GM13976 (cell line): ENCODE data around the gene BYSL.

ENCODE experiments used
- DNase-seq: peaks from one replicate; pipeline ENCODE4 v3.0.0; 2012; ENCODE audit warnings: low spot score
- CTCF ChIP-seq: IDR thresholded peaks from 2 replicates; pipeline ENCODE4 v1.5.1; 2012; ENCODE audit warnings: borderline replicate concordance, mild to moderate bottlenecking; ENCODE audit not compliant: insufficient read depth; ENCODE audit errors: extremely low read depth, missing control alignments, control extremely low read depth
- in situ Hi-C: fragments of 300-500 bp; cut with MboI; formaldehyde crosslinking; loops from one replicate; pipeline ENCODE4 v1.12.0; 2022; ENCODE audit warnings: low sequenced_read_pairs, mixed read lengths, inconsistent platforms; ENCODE audit not compliant: unreplicated experiment

BYSL gene

GRCh38 chr6:41894366-41895299, 26.7 kb upstream of the BYSL start:
- in situ Hi-C loops: no loop called here
- TF ChIP-seq CTCF: no peak
- no peak for DNase-seq

- in situ Hi-C loops: no loop called here
- TF ChIP-seq CTCF: no peak
- DNase-seq: peak; percentile 95
Measured at GRCh38 chr6:41895300-41896233, 25.7 kb upstream of the BYSL start, which contains the start of gene USP49. TSS of gene USP49 (minus strand) at chr6:41895375. CDS start at chr6:41806983, 88,392 bp downstream.

GRCh38 chr6:41896281-41896680, 25.0 kb upstream of the BYSL start:
- no peak for TF ChIP-seq CTCF
- in situ Hi-C loops: no loop called here
- no peak for DNase-seq

GRCh38 chr6:41900861-41901260, 20.4 kb upstream of the BYSL start:
- no peak for TF ChIP-seq CTCF
- no peak for DNase-seq
- in situ Hi-C loops: no loop called here

- DNase-seq: peak; percentile 46
- in situ Hi-C loops: no loop called here
Measured at GRCh38 chr6:41901882-41902519, 19.3 kb upstream of the BYSL start.

More at GRCh38 chr6:41901882-41902519, 19.3 kb upstream of the BYSL start:
- peak; percentile 37 for TF ChIP-seq CTCF
